ENCODE measurements around the gene FOXP4. TPM values are rescaled to one million over a fixed set of nuclear protein-coding genes. Genes with fewer than 3 reads are reported as not detected.
A peak's percentile ranks its signal among the peaks of the same experiment; 100 is the strongest.

Gene FOXP4
- total RNA-seq, 1 donor from 2014 or later: 2.7 TPM

DNA sequence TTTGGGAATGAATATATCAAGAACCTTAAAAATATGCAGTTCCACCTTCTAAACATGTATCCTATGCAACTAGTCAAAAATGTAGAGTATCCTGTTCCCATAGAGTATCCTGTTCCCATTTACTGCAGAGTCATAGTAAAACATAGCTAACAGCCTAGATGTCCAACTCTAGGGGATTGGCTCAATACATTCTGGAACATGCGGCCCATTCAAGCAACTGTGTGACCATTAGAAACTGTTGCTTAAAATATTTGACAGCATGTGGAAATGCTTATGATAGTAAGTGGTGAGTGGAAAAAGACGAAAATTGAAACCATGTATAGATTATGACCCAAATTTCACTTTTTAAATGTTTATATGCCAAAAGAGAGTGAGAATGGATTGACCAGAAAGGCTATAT, 11.2 kb downstream of the FOXP4 start:
- peaks cover 27% of the 10 kb centered on the region for H3K79me2 ChIP-seq (ENCODE audit: low read depth)
- DNase-seq (ENCODE audit: low spot score): no peak
- no peak overlapping the region for H3K9ac ChIP-seq
- H3F3A ChIP-seq (ENCODE audit: low read depth): peaks cover 38% of the 10 kb centered on the region
- H3K9me3 ChIP-seq (ENCODE audit: low read depth): no peaks in the 10 kb centered on the region
- H3K9me3 Mint-ChIP-seq: no peaks in the 10 kb centered on the region
- no peak for TF ChIP-seq EZH2 (IDR thresholded peaks at IDR 0.05)
- no peak for TF ChIP-seq EZH2phosphoT487 (IDR thresholded peaks at IDR 0.05)
- TF ChIP-seq, protein P1, sequence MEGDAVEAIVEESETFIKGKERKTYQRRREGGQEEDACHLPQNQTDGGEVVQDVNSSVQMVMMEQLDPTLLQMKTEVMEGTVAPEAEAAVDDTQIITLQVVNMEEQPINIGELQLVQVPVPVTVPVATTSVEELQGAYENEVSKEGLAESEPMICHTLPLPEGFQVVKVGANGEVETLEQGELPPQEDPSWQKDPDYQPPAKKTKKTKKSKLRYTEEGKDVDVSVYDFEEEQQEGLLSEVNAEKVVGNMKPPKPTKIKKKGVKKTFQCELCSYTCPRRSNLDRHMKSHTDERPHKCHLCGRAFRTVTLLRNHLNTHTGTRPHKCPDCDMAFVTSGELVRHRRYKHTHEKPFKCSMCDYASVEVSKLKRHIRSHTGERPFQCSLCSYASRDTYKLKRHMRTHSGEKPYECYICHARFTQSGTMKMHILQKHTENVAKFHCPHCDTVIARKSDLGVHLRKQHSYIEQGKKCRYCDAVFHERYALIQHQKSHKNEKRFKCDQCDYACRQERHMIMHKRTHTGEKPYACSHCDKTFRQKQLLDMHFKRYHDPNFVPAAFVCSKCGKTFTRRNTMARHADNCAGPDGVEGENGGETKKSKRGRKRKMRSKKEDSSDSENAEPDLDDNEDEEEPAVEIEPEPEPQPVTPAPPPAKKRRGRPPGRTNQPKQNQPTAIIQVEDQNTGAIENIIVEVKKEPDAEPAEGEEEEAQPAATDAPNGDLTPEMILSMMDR (IDR thresholded peaks at IDR 0.05): no peak
- H3K4me1 ChIP-seq: peaks cover 47% of the 10 kb centered on the region
- no peak overlapping the region for H3K27ac ChIP-seq
- H3K4me2 ChIP-seq: no peak overlapping the region
- H3K4me3 Mint-ChIP-seq: no peak overlapping the region
- H3K36me3 ChIP-seq: no peaks in the 10 kb centered on the region
- H3K27me3 ChIP-seq: peaks cover 20% of the 10 kb centered on the region
- no peak overlapping the region for H3K4me3 ChIP-seq
- H3K36me3 Mint-ChIP-seq: peaks cover 17% of the 10 kb centered on the region
- H2AFZ ChIP-seq (replicated peaks): no peak overlapping the region
- H4K20me1 ChIP-seq (ENCODE audit: low read depth): peaks cover 93% of the 10 kb centered on the region
- peaks cover 74% of the 10 kb centered on the region for H3K4me1 Mint-ChIP-seq
- no peaks in the 10 kb centered on the region for H3K27me3 Mint-ChIP-seq (ENCODE audit: insufficient read depth, low read depth)
- H3K27ac Mint-ChIP-seq: no peak overlapping the region

DNA sequence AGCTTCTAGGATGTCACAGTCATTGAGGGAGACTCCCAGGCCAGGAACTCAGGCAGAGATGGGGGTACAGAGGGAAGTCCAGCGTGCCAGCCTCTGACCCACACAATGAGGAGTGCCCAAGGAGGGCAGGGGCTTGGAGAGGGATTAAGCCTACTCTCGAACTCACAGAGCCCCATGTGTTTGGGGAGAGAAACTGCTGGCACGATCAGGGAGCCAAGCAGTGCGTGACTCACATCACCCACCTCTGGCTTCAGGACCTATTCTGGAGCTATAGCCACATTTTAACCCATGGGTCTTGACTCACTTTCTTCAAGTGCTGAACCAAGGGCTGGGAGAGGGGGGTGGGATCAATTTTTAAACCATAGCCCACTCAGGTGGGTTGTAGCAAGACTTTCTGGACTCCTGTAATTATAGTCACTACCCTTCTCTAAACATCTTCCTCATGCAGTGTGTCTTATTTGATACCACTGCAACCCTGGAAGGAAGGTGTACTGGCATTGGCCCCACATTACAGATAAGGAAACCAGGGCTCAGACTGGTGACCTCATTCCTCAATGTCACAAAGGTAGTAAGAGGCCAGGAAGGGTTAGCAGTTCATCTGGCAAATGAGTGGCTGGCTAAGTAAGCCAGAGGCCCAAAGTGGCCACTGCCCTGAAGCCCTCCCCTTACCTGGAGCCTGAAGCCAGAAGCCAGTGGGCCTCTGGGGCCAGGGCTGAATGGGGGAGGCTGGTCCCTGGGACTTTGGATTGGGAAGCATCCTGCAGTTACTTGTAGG, 12.0 kb downstream of the FOXP4 start:
- Mint-ChIP-seq H3K9me3 (no peaks in the 10 kb centered on the region), H3K27ac (no peak overlapping the region), H3K4me3 (no peak overlapping the region), H3K4me1 (peaks cover 77% of the 10 kb centered on the region), H3K27me3 (ENCODE audit: insufficient read depth, low read depth) (no peaks in the 10 kb centered on the region), H3K36me3 (peaks cover 16% of the 10 kb centered on the region)
- peaks cover 47% of the 10 kb centered on the region for H3K4me1 ChIP-seq
- no peak overlapping the region for H3K27ac ChIP-seq
- peaks cover 36% of the 10 kb centered on the region for H3F3A ChIP-seq (ENCODE audit: low read depth)
- H3K27me3 ChIP-seq: peaks cover 13% of the 10 kb centered on the region
- no peak overlapping the region for H3K4me2 ChIP-seq
- H3K79me2 ChIP-seq (ENCODE audit: low read depth): peaks cover 22% of the 10 kb centered on the region
- H3K36me3 ChIP-seq: no peaks in the 10 kb centered on the region
- H2AFZ ChIP-seq (replicated peaks): no peak overlapping the region
- no peak overlapping the region for H3K4me3 ChIP-seq
- TF ChIP-seq, protein P1 (IDR thresholded peaks at IDR 0.05): no peak
- no peak for TF ChIP-seq EZH2 (IDR thresholded peaks at IDR 0.05)
- DNase-seq (ENCODE audit: low spot score): no peak
- H3K9me3 ChIP-seq (ENCODE audit: low read depth): no peaks in the 10 kb centered on the region
- H3K9ac ChIP-seq: no peak overlapping the region
- H4K20me1 ChIP-seq (ENCODE audit: low read depth): peaks cover 90% of the 10 kb centered on the region

DNA sequence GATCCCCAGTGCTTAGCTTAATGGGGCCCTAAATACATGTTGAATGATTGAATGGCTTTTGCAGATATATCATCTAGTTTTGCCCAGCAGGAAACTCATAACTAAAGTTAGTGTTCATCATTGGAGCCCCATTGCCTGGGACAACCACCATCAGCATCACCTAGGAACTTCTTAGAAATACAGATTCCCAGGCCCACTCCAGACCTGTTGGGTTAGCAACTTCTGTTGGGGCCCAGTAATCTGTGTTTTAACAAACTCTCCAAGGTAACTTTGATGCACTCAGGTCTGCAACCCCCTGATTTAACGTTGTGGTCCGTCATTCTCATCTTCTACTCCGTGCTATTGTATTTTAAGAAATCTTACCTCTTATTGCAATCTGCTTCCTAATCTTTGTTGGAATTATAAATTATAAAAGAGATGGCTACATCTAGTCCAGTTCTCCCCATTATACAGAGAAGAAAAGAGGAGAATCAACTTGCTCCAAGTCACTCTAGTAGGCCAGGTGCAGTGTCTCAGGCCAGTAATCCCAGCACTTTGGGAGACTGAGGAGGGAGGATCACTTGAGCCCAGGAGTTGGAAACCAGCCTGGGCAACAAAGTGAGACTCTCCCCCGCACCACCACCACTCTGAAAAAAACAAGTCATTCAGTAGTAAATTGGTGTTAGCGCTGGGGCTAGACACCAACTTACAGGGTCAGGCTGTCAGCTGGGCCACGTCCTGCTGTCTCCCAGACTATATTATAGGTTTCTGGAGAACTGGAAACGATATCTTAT, 13.7 kb downstream of the FOXP4 start:
- H3K4me3 Mint-ChIP-seq: peak overlapping the region; percentile 16
- peaks cover 27% of the 10 kb centered on the region for H3K79me2 ChIP-seq (ENCODE audit: low read depth)

More for the DNA sequence above, 13.7 kb downstream of the FOXP4 start:
- Mint-ChIP-seq H3K4me1 (peaks cover 79% of the 10 kb centered on the region), H3K27me3 (ENCODE audit: insufficient read depth, low read depth) (no peaks in the 10 kb centered on the region), H3K27ac (no peak overlapping the region), H3K36me3 (peaks cover 17% of the 10 kb centered on the region), H3K9me3 (no peaks in the 10 kb centered on the region)
- Histone ChIP-seq H3K9me3 (ENCODE audit: low read depth) (no peaks in the 10 kb centered on the region), H3F3A (ENCODE audit: low read depth) (peaks cover 33% of the 10 kb centered on the region), H3K27me3 (no peaks in the 10 kb centered on the region), H2AFZ (replicated peaks) (no peak overlapping the region), H3K4me2 (peak overlapping the region; percentile 84), H3K4me3 (peak overlapping the region; percentile 58), H3K9ac (no peak overlapping the region), H3K27ac (no peak overlapping the region), H3K4me1 (peaks cover 43% of the 10 kb centered on the region), H3K36me3 (no peaks in the 10 kb centered on the region), H4K20me1 (ENCODE audit: low read depth) (peaks cover 75% of the 10 kb centered on the region)
- TF ChIP-seq, protein P1 (IDR thresholded peaks at IDR 0.05): no peak
- TF ChIP-seq EZH2 (IDR thresholded peaks at IDR 0.05): no peak
- TF ChIP-seq EZH2phosphoT487 (IDR thresholded peaks at IDR 0.05): no peak
- DNase-seq (ENCODE audit: low spot score): no peak

Data from neural progenitor cell (in vitro differentiated cells).